GM04503 (cell line): ENCODE measurements around the gene ZNF614.
A peak's percentile ranks its signal among the peaks of the same experiment; 100 is the strongest.
"Not testable (repeated sequence)": the region's sequence is repeated elsewhere in the genome, so short reads cannot be mapped to it uniquely, and the experiment has no call there.

Experiments
- DNase-seq: peaks from one replicate; pipeline ENCODE4 v3.0.0-alpha.2; 2012; ENCODE audit warnings: low read depth

The ZNF614 gene

GRCh38 chr19:52028027-52028779, at the start of gene ZNF614:
Gene ZNF614 (minus strand): TSS chr19:52028379. CDS start chr19:52025745, 2,634 bp downstream.
- DNase-seq, result peak; percentile 71

GRCh38 chr19:52070496-52070895, 42.3 kb upstream of the ZNF614 start:
- DNase-seq, result no peak

- DNase-seq, result no peak
Measured at GRCh38 chr19:52069653-52070052, 41.5 kb upstream of the ZNF614 start.

GRCh38 chr19:52066258-52066863, 38.2 kb upstream of the ZNF614 start:
- no peak for DNase-seq

- DNase-seq, result no peak
Measured at GRCh38 chr19:52065399-52065798, 37.2 kb upstream of the ZNF614 start.

- not testable (repeated sequence) for DNase-seq
Measured at GRCh38 chr19:52056480-52056879, 28.3 kb upstream of the ZNF614 start.

GRCh38 chr19:52051736-52052135, 23.6 kb upstream of the ZNF614 start:
- not testable (repeated sequence) for DNase-seq

GRCh38 chr19:52048555-52049501, 20.6 kb upstream of the ZNF614 start, which contains the start of gene ZNF432:
Gene ZNF432 (minus strand): TSS chr19:52048838. CDS start chr19:52046868, 1,970 bp downstream.
- peak; percentile 72 for DNase-seq

GRCh38 chr19:52039169-52039568, 11.0 kb upstream of the ZNF614 start:
- DNase-seq, result no peak

GRCh38 chr19:52034051-52034728, 6.0 kb upstream of the ZNF614 start:
- DNase-seq, result no peak

- DNase-seq, result no peak
Measured at GRCh38 chr19:52028780-52029123, 573 bp upstream of the ZNF614 start.

GRCh38 chr19:52026255-52026990, 1.8 kb downstream of the ZNF614 start:
- DNase-seq, result not testable (repeated sequence)

GRCh38 chr19:52024478-52024877, 3.7 kb downstream of the ZNF614 start:
- not testable (repeated sequence) for DNase-seq

GRCh38 chr19:52022193-52022592, 6.0 kb downstream of the ZNF614 start:
- DNase-seq, result no peak

- no peak for DNase-seq
Measured at GRCh38 chr19:52020506-52020905, 7.7 kb downstream of the ZNF614 start.

GRCh38 chr19:52010674-52011073, 17.5 kb downstream of the ZNF614 start:
- DNase-seq, result no peak

- peak; percentile 36 for DNase-seq
Measured at GRCh38 chr19:52007806-52008557, 20.2 kb downstream of the ZNF614 start, which contains the start of gene ZNF615. Gene ZNF615 (minus strand): TSS chr19:52008211. CDS start chr19:52003711, 4,500 bp downstream.

- no peak for DNase-seq
Measured at GRCh38 chr19:52007451-52007805, 20.8 kb downstream of the ZNF614 start.

- DNase-seq, result no peak
Measured at GRCh38 chr19:51994048-51994644, 34.0 kb downstream of the ZNF614 start.

- DNase-seq, result no peak
Measured at GRCh38 chr19:51993422-51993821, 34.8 kb downstream of the ZNF614 start.
